HG02610 (cell line): ENCODE data around the gene TMEM169.

Experiments
- ATAC-seq: cut with Tn5 transposase; IDR thresholded peaks from one replicate; pipeline ENCODE4 v1.9.1; 2021; ENCODE audit warnings: mild to moderate bottlenecking, moderate library complexity; ENCODE audit not compliant: unreplicated experiment

The TMEM169 gene

DNA sequence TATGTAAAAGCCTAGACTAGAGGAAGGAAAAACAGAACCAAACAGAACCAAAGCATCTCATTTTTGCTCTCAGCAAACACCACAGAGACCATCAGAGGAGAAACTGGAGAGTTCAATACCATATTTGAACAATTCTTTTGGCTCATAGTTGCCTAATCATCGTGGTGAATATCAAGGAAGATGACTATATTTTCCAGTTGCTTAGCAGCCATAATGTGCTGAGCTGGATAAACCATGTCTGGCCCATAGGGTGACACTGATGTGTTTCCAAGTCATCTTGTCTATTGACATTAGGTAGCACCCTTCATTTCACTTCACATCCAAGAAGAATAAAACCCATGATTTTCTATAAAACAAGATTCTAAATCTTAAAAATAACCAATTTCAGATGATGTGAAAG lies 21.5 kb downstream of the TMEM169 start:
- ATAC-seq, result no peak

DNA sequence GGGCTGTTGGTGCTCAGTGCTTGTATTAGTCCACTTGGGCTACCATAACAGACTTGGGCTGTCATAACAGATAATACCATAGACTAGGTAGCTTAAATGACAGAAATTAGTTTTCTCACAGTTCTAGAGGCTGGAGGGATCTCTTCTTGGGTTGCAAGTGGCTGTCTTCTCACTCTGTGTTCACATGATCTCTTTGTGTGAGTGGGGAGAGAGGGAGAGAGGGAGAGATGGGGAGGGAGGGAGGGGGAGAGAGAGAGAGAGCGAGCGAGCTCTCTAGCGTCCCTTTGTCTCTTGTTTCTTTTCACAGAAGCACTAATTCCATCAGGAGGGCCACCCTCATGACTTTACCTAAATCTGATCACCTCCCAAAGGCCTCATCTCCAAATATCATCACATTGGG lies 23.0 kb downstream of the TMEM169 start:
- no peak for ATAC-seq

DNA sequence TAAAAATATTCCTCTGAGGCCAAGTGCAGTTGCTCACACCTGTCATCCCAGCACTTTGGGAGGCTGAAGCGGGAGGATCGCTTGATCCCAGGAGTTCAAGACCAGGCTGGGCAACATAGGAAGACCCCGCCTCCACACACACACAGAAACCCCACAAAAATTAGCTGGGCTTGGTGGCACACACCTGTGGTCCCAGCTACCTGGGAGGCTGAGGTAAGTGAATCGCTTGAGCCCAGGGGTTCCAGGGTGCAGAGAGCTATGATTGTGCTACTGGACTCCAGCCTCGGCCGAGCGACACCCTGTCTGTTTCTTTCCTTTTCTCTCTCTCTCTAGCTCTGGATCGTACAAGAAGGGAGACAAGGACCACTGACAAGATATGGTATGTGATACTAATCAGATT lies 25.6 kb downstream of the TMEM169 start:
- no peak for ATAC-seq

DNA sequence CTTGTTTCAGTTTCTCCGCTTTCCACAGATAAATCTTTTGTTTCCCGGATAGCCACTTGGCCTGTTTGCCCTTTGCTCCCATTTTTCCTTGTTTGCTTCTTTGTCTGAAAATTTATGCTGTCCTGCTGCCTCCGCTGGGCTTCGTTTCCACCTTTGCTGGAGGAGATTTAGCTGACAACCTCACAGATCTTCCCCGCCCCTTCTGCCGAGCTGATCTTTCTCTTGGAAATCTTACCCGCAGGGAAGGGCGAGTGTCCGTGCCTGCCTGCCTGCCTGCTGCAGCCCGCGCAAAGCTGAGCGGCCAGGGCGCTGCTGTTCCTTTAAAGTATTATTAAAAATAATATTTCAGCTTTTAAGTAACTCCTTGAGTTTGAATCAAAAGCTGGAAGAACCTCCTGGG lies 26.0 kb downstream of the TMEM169 start:
- ATAC-seq, result no peak

DNA sequence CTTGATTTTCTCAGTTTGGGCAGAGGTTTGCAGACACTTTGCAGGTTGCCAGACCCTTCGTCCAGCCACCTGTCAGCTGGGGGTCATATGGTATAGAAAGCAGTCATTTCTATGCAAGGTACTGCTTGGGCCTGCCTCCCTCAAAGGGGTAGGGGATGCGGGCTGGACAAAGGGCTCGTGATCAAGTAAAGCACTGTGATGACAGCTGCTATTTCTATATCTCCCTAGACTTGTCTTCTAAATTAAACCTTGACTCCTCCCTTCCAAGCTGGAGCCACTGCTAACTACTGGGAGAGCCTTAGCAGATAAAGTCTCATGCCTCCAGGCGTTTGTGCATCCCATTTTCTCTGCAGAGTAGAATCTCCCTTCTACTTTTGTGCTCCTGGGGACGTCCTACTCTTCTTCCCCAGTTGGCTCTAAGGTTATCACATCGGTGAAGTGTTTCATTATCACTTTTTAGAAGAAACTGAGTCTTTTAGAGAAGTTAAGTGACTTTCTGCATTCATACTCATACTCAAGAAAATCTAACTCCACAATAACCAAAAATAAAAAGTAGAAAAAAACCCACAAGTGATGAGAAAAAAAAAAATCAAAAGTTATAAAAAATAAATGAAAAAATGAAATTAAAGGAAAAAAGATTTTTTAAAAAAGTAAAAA lies 26.7 kb downstream of the TMEM169 start:
- ATAC-seq, result no peak

DNA sequence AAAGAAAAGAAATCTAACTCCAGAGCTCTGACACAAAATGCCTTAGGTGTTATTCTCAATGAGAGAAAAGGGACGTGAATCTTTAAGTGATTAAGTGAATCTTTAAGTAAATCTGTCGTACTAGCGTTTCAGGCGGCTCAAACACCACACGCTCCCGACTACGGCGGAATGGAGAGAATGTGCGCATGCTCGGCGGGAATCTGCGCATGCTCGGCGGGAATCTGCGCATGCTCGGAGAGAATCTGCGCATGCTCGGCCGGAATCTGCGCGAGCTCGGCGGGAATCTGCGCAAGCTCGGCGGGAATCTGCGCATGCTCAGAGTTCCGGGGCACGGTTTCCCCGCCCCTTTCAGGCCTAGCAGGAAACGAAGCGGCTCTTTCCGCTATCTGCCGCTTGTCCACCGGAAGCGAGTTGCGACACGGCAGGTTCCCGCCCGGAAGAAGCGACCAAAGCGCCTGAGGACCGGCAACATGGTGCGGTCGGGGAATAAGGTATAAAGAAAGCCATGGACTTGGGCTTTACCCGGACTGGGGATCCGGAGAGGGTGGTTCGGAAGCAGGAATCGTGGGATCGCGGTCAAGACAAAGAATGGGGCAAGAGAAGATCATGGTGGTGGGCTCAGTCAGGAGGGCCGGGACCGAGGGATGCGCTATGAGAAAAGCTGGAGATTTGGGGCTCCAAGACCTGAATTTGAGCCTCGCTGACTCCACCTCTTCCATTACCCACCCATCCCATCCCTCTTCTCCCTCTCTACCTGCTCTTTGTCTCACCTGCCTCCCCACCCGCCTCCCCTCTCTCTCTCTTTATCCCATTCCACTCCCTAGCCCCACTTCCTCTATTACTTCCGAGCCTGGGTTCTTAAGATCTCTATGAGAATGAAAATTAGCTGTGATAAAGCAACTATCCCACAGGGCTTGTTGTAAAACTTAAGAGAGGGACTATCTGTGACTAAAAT lies 27.5 kb downstream of the TMEM169 start, which contains the start of gene XRCC5:
TSS of gene XRCC5 (plus strand) at position 382 of the 955 bp plus-strand sequence. CDS start at position 471, 89 bp downstream.
- peak; percentile 42 for ATAC-seq

DNA sequence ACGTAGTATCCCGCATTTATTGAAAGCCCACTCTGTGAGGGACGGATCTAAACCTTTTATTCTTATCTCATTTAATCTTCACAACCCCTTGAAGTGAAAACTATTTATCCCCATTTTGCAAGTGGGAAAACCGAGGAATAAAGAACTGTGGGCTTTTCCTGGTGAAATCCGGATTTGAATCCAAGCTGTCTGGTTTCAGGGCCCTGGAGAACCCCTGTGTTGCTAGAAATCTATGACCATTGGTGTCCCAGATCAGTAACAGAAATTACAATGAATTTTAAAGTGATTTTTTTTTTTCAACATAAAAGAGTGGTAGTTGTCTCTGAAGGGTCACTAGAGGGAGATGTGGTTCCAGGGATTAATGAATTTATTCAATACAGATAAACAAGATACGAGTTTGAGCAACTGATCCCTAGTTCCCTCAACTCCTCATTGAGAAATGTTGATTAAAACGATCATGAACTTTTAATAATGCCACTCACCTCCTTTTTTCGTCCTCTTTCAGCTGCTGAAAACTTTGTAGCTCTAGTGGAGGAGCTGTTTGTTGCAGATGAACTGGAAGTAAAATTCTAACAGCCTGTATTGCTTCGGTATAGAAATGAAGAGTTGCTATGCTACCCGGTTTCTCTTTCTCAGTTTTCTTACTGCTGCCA lies 28.4 kb downstream of the TMEM169 start:
- ATAC-seq, result no peak

DNA sequence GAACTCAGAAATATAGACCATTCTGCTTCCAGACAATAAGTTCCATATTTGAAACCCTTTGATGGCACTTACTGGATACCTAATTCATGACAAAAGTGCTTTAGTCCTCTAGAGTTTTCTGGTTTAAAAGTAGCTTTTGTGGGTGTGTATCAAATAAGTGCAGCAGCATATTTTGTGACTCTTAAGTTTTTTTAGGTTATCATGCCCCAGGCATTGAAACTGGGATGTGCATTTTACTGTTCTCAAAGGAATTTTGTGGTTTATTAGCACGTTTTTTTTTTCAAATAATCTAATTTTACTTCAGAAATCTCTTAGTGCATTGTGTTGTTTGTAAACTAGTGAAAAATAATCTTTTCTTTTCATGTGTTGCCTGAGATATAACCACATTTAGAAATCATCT lies 28.9 kb downstream of the TMEM169 start:
- ATAC-seq, result no peak

DNA sequence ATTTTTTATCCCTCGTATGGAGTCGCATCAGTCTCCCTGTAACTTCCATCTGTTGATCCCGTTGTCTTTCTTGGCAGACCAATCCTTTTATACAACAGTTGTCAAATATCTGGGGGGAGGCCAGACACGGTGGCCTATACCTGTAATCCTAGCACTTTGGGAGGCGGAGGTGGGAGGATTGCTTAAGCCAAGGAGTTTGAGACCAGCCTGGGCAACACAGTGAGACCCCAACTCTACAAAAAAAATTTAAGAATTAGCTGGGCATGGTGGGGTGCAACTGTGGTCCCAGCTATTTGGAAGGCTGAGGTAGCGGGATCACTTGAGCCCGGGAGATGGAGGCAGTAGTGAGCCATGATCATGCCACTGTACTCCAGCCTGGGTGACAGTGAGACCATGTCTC lies 29.4 kb downstream of the TMEM169 start:
- no peak for ATAC-seq

DNA sequence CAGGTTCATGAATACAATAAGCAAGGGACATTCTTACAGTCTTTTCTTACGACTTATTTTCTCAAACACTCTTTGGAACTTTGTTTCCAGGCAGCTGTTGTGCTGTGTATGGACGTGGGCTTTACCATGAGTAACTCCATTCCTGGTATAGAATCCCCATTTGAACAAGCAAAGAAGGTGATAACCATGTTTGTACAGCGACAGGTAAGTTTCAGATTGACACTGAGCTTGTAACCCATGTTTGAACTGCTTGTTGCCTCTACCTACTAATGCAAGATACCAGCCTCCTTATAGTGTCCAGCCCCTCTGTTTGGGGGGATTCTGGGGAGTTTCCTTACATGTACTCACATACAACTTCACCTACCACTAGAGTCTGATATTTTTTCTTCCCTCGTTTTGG lies 31.2 kb downstream of the TMEM169 start:
- ATAC-seq, result peak; percentile 20

DNA sequence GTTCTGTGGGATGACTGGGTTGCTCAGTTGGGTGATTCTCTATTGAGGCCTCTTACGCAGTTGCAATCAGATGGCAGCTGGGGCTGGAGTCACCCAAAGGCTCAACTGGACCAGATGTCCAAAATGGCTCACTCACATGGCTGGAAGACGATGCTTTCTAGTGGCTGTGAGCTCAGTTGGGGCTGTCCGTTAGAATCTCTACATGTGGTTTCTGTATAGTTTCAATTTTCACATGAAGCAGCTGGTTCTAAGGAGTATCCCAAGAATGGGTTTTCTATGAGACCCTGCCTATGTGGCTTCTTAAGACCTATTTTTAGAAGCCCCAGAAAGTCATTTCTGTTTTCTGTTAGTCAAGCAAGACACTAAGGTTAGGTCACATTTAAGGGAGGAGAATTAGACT lies 31.9 kb downstream of the TMEM169 start:
- peak; percentile 75 for ATAC-seq

DNA sequence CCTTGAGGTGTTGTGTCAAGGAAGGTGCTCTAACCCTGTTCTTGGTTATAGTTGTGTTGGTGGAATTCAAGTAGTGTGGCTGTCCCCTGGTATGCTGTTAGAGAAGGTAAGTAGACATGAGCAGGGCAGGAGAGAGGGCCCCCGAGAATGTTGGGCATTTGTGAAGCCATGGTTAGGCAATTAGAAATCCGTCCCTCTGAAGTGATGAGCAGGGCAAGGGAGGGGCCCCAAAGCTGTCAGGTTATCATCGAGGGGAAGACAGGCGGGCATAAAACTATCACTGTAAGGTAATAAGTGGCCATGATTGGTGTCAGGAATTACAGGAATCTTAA lies 32.6 kb downstream of the TMEM169 start:
- no peak for ATAC-seq

DNA sequence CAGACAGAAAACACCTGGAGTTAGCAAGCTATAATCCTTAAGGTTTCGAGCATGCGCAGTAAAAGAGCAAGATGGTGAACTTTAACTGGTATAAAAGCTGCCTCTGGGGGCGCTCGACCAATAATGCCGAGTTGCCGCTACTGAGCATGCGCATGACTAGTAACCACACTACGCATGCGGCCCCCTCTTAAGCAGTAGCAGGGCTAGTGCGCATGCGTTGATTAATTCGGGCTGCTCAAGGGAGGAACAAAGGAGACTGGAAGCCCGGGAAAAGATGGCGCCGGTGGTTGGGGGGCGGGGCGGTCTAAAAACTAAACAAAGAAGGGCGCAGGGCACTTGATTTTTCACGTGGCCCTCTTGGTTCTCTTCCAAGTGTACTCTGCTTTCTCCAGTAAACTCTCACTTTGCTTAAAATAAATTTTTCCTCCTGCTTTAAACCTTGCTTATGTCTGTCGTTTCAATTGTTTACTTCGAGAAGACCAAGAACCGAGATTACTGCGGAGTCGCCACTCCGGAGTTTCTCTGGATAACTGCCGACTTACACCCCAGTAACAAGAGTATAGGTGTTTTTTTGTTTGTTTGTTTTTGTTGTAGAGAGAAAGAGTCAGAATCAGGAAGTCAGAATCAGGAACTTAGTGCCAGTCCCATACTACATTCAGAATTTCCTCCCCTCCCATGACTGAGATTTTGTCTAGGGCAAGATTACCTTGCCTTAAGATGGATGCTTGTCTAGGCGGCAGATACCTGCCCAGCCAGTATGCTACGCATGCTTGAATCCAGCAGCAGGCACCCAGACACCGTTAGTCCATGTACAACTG lies 33.2 kb downstream of the TMEM169 start:
- peak; percentile 37 for ATAC-seq

DNA sequence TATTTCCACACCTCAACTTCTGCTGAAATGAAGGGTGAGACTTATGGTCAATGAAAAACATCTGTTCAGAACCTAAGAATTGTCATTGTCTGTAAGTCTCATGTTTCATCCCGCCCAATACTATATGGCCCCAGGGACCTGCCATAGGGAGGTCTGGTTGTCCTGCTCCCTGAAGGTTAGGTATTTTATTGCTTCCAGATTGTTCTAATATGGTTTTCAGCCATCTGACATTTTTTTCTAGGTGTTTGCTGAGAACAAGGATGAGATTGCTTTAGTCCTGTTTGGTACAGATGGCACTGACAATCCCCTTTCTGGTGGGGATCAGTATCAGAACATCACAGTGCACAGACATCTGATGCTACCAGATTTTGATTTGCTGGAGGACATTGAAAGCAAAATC lies 34.7 kb downstream of the TMEM169 start:
- ATAC-seq, result no peak

DNA sequence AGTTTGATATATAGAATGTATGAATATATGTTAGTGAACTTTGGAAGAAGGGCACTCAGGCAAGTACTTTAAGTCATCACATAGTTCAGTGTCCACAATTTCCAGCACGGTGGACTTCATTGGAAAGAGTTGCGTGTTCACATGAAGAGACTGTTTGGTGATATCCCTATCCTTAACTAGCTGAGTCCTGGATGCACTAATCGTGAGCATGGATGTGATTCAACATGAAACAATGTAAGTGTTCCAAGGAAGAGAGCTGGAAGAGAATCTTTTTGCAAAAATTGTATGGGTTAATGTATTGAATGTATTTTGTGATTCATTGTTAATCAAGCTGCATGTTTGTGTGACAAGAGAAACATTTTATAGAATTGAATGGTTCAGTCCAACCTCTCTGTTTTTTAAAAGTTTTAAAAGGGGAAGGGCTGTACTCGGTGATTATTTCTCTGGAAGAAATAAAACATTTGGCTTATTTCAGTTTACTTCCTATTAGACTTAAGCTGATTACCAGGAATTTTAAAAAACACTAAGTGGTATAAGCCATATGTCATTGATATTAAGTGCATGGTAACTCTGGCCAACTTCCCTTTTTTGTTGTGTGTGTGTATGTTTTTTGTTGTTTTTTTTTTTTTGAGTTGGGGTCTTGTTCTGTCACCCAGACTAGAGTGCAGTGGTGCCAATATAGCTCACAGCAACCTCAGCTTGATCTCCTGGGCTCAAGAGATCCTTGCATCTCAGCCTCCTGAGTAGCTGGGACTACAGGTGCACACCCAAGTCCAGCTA lies 36.0 kb downstream of the TMEM169 start:
- ATAC-seq, result no peak

DNA sequence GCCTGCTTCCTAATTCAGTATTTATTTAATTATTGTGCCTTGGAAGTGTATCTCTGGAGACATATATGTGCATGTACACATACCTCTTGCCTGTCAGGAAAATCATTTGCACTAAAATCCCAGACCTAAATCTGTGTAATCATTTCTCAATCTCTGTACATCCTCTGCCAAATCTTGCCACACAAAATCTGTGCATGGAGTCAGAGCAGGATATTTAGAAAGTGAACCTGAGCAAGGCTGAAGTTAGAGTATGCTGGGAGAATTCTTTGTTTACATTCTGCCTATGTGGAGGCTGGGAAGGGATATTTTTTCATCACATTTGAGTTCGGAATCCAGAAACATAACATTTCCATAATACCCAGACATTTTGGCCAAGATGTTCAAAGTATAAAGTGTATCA lies 36.8 kb downstream of the TMEM169 start:
- no peak for ATAC-seq

DNA sequence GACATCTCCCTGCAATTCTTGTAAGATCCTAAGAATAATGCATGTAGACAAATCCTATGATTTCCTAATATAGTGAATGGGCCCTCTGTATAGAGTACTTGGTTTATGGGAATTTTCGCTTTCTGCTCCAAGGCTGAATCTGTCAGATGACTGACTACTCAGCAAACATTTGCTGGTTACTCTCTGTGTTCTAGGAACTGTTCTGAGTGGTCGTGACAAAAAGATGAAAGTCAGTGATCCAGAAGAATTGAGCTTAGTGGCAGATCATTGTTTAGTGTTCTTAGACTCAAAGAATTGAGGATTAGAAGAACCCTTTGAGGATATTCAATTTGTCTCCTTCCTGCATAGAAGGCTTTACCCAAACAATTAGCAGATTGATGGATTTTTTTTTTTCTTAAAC lies 37.4 kb downstream of the TMEM169 start:
- ATAC-seq, result no peak

DNA sequence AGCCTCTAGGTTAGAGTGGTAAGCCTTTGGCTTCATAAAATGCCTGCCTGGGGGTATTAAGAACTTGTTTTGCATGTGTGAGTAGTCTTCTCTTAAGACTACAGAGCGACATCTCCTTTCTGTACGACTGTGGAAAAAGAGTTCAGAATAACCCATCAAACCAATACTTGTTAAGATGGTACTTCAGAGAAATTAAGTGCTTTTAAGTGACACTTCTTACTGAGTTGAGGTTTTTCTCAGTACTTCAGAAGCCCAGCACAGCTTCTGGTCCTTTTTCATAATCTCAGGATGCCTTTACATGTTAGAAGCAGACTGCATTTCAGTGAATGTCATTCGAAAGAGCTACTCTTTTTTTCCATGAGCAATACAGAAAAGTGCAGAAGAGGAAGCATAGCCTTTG lies 38.3 kb downstream of the TMEM169 start:
- no peak for ATAC-seq

DNA sequence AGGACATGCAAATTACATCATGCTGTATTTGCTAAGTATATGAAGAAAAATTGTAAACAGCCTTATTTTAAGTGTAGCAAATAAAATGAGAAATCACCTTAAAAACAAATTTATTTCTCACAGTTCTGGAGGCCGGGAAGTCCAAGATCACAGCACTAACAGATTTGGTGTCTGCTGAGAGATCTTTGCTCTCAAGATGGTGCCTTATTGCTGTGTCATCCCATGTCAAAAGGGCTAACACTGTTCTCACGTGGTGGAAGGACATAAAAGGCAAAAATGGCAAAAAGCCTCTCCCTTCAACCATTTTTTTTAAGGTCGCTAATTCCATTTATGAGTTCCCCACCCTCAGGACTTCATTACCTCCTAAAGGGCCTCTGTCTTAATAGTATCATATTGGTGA lies 39.5 kb downstream of the TMEM169 start:
- no peak for ATAC-seq

DNA sequence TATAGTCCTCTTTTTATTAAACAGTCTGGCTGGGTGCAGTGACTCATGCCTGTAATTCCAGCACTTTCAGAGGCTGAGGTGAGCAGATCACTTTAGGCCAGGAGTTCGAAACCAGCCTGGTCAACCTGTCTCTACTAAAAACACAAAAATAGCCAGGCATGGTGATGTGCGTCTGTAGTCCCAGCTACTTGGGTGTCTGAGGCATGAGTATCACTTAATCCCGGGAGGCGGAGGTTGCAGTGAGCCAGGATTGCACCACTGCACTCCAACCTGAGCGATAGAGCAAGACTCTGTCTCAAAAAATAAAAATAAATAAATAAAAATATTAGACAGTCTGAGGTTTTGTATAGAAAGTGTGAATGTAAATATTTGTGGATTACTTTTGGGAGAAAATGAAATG lies 45.2 kb downstream of the TMEM169 start:
- ATAC-seq, result no peak
